ENCODE results near the gene NOXO1.

DNA sequence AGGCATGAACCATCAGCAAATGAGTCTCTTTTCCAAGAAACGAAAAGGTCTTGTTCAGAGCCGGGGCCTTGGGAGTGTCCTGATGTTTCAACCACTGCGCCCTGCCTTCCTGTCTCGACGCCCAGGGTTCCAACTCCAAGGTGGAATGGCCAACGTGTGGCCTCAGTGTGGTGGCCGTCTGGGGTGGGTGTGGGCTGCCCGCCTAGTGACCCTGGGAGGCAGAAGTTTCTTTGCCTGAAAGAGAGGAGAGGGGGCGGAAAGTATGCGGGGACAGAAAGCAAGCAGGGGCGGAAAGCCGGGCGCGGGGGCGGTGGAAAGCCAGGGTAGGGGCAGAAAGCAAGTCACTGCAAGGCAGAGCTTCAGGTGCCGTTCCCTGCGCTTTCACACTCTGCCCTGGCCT, 42.4 kb downstream of the NOXO1 start:
- TF ChIP-seq, protein P1, sequence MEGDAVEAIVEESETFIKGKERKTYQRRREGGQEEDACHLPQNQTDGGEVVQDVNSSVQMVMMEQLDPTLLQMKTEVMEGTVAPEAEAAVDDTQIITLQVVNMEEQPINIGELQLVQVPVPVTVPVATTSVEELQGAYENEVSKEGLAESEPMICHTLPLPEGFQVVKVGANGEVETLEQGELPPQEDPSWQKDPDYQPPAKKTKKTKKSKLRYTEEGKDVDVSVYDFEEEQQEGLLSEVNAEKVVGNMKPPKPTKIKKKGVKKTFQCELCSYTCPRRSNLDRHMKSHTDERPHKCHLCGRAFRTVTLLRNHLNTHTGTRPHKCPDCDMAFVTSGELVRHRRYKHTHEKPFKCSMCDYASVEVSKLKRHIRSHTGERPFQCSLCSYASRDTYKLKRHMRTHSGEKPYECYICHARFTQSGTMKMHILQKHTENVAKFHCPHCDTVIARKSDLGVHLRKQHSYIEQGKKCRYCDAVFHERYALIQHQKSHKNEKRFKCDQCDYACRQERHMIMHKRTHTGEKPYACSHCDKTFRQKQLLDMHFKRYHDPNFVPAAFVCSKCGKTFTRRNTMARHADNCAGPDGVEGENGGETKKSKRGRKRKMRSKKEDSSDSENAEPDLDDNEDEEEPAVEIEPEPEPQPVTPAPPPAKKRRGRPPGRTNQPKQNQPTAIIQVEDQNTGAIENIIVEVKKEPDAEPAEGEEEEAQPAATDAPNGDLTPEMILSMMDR (IDR thresholded peaks at IDR 0.05) = no peak
- no peak for TF ChIP-seq POLR2A (IDR thresholded peaks at IDR 0.05)

Measured in lower leg skin (tissue), 3 donors.